ENCODE data around the gene GLYR1.

- TF ChIP-seq POLR2A (IDR thresholded peaks at IDR 0.05) (no peak), CTCF (IDR thresholded peaks at IDR 0.05) (no peak)
Measured at GRCh38 chr16:4801051-4801961, 45.8 kb downstream of the GLYR1 start.

Measured in lower leg skin (tissue), 3 donors.